DMS79 treated with DMSO at 0.1 percent for 48 hours (cell line): Measurements from ENCODE around the gene MRPS2.
"Not testable (repeated sequence)": the region's sequence is repeated elsewhere in the genome, so short reads cannot be mapped to it uniquely, and the experiment has no call there.

Experiments used
- DNase-seq: peaks from one replicate; lab custom pipeline; 2025; lab: John Stamatoyannopoulos, UW

The MRPS2 gene

GRCh38 chr9:135514342-135515082 lies 14.0 kb downstream of the MRPS2 start:
- DNase-seq, result no peak

DNA sequence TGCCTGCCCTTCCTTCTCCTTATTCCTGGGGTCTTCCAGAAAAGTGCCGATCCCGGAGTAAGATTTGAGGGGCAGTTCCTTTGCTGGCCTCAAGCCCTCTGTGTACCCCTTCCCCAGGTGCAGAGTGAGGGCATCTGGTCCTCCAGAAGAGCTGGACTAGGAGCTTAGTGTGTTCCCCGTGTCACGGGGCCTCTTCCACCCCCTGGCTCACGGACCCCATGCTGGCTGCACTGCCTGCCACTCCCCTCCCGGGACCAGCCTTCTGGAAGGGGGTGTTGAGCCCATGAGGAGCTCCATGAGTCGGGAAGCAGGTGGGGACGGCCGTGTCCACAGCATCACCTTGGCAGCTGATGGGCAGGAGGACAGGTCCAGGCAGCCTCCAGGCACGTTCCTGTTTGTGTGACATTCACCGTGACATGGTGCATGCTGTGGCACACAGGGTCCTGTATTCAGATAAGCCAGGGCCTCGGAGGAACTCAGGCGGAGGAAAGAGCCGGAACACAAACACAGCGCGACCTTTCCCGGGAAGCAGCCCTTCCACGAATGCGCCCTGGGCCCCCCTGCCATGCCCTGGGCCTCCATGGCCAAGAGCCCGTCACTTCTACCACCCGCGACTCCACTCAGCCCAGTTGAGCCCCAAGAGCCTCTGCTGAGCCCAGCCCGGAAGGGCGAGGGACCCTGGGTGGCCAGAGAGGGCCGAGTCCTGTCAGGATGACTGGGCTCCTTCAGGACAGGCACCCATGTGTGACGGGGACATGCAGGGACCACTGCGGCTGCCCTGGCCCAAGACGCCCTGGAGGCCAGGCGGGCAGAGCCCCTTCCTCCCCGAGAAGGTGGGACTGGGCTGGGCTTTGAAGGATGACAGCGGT lies 14.8 kb downstream of the MRPS2 start:
- no peak for DNase-seq

- DNase-seq, result no peak
These were observed 15.8 kb downstream of the MRPS2 start for GRCh38 chr9:135516132-135516860.

- no peak for DNase-seq
These were observed 16.9 kb downstream of the MRPS2 start for GRCh38 chr9:135517407-135517822.

GRCh38 chr9:135519179-135519971 lies 18.9 kb downstream of the MRPS2 start:
- DNase-seq, result no peak

GRCh38 chr9:135520916-135521607 lies 20.6 kb downstream of the MRPS2 start, which contains the start of gene LCN1:
Gene LCN1 (plus strand): TSS chr9:135521440. CDS start chr9:135521498, 58 bp downstream.
- DNase-seq, result no peak

DNA sequence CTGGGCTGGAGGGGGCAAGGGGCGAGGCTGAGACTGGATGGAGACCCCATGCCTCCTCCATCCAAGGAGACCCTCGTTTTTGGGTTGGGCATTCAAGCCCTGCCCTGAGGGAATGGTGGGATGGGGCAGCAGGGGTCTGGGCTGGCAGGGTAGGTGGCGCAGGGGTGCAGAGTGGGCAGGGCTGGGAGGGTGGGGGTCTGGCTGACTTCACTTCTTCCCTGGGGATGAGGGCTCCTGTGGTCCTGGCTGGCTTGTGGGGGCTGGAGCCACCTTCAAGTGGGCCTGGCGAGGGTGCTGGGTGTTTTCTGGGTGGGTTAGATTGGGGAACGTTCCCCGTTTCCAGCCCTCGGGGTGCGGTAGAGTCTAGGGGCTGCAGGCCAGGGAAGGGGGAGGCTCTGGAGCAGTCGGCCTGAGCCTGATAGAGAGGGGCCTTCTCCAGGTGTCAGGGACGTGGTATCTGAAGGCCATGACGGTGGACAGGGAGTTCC lies 21.2 kb downstream of the MRPS2 start:
- no peak for DNase-seq

- no peak for DNase-seq
These were observed 21.8 kb downstream of the MRPS2 start for GRCh38 chr9:135522137-135522877.

DNA sequence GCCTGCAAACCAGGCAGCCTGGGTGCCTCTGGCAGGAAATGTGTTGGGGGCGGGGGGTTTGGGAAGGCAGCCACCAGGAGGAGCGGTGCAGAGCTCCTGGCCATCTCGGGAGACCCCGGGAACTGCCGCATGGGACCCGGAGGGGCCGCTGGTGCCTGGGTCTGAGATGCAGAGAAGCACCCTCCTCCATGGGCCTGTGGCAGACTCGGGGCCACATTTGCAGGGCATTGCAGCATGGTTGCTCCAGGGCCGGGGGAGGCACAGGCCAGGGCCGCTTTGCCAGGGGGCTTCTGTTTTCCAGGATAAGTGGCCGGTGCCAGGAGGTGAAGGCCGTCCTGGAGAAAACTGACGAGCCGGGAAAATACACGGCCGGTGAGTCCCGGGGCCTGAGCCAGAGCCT lies 22.4 kb downstream of the MRPS2 start:
- no peak for DNase-seq

DNA sequence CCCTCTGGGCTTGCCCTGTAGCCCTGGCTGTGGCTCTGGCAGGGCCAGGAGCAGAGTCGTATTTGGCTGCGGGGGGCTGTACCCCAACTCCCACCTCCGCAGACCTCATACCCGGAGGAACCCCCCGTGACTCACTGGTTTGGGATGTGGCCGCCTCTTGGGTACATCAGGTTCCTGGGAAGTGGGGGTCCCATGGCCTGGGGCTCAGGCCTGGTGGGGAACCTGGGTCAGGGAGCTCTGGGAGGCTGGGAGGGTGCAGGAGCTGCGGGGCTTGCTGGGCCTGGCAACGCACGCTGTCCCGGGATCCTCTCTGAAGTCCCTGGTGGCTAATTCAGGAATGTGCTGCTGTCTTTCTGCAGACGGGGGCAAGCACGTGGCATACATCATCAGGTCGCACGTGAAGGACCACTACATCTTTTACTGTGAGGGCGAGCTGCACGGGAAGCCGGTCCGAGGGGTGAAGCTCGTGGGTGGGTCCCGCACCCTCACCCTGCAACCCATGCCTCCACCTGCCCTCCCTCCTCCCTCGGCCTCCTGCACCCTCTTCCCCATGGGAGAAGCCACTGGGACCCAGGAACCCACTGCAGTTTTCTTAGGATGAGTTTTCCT lies 23.1 kb downstream of the MRPS2 start:
- no peak for DNase-seq

DNA sequence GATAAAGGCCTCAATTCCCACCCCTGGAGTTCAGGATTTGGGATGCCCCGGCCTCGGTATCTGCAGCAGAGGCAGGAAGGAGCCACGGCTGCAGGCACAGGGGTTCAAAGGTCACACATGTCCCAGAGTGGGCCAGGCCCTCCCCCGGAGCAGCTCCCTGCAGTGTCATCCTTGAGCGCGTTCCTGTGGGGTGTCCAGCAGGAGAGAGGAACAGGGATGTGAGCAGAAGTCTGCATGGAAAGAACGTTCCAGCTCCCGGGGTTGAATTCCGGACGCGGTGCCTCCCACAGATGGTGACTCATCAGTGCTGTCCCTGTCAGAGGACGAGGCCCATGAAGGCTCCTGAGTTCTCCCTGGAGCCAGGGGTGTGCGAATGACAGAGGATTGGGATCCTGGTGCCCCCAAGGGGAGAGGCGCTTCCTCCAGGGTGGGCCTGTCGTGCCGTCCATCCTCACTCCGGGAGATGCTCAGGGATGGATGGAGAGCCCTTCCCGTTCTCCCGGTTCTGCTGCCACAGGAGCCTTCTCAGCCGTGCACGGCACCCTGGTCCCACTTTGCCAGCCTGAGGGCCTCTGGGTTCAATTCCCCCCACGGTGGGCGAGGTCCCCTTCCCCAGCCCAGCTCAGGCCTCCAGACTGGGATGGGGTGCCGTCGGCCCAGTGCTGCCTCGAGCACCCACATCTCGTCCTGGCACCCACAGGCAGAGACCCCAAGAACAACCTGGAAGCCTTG lies 23.8 kb downstream of the MRPS2 start:
- DNase-seq, result no peak

- no peak for DNase-seq
These were observed 25.0 kb downstream of the MRPS2 start for GRCh38 chr9:135525241-135526088.

- no peak for DNase-seq
These were observed 25.7 kb downstream of the MRPS2 start for GRCh38 chr9:135526089-135526729.

DNA sequence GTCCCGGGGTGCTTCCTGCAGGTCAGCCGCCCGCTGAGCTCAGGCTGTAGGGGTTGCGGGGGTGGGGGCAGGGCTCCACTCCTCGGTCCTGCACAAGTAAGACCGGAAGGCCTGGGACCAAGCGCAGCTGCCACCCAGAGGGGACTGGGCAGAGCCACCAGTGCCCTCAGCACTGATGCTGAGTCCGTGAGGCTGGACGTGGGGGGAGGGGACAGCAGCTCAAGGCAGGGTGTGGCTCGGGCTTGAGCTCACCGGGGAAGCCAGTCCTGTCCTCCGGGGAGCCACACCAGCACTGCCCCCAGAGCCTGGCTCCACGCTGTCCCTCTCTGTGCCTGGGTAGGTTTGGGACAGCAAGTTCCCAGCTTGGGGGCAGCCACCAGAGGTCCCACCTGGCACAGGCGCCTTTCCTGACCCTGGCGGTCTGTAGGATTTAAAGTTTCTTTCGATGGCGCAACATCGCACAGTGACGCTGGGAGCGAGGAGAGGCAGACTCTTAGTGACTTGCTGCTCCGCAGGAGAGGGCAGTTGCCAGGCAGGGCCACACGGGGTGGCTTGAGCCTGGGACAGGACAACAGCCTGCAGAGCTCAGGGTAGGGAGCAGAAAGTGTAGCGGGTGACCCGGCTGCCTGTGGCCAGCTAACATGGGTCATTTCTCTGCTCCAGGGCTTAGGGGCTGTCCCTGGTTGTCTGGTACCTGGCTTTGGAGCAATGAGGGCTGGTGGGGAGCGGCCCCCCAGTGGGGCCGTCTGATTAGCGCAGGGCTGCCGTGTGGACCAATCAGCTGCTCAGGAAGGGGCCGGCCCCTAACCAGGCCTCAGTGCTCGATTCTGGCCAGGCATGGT lies 26.5 kb downstream of the MRPS2 start:
- no peak for DNase-seq

- not testable (repeated sequence) for DNase-seq
These were observed 28.5 kb downstream of the MRPS2 start for GRCh38 chr9:135528842-135529435.

- no peak for DNase-seq
These were observed 29.7 kb downstream of the MRPS2 start for GRCh38 chr9:135530146-135530545.
